ENCODE measurements around the gene URB1.

DNA sequence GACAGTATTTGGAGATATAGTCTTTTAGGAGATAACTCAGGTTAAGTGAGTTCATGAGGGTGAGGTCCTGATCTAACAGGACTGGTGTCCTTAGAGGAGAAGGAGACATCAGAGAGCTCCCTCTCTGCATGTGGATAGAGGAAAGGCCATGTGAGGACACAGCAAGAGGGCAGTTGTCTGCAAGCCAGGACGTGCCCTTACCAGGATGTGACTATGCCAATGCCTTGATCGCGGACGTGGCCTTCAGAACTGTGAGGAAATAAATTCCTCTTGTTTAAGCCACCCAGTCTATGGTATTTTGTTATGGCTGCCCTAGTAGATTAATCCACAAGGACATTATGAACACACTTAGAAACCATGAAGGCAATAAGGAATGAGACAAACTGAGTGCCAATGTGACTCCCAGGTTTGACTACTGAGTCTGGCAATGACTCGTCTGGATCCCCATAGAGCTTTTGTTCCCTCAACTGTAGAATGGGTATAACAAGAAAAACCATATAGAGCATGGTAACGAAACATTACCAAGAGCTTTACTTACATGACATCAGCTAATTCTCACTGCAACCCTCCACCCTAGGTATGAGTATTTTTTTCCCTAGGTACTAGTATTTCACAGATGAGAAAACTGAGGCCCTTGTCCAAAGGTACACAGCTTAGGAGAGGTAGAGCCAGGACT is 6.5 kb downstream of the URB1 start:
- TF ChIP-seq, protein P1, sequence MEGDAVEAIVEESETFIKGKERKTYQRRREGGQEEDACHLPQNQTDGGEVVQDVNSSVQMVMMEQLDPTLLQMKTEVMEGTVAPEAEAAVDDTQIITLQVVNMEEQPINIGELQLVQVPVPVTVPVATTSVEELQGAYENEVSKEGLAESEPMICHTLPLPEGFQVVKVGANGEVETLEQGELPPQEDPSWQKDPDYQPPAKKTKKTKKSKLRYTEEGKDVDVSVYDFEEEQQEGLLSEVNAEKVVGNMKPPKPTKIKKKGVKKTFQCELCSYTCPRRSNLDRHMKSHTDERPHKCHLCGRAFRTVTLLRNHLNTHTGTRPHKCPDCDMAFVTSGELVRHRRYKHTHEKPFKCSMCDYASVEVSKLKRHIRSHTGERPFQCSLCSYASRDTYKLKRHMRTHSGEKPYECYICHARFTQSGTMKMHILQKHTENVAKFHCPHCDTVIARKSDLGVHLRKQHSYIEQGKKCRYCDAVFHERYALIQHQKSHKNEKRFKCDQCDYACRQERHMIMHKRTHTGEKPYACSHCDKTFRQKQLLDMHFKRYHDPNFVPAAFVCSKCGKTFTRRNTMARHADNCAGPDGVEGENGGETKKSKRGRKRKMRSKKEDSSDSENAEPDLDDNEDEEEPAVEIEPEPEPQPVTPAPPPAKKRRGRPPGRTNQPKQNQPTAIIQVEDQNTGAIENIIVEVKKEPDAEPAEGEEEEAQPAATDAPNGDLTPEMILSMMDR (conservative IDR thresholded peaks at IDR 0.05; ENCODE audit: low read length) = no peak
- no peak for TF ChIP-seq EZH2phosphoT487 (IDR thresholded peaks at IDR 0.05; ENCODE audit: borderline replicate concordance, low read depth, low read length)
